Measurements from ENCODE around the gene IFI27L1.
"Not testable (repeated sequence)": the region's sequence is repeated elsewhere in the genome, so short reads cannot be mapped to it uniquely, and the experiment has no call there.

The IFI27L1 gene

GRCh38 chr14:94054401-94054800 lies 26.7 kb upstream of the IFI27L1 start:
- no peak for TF ChIP-seq GATA1 (IDR thresholded peaks at IDR 0.05; ENCODE audit: low read depth, low read length)
- no peak for TF ChIP-seq POLR2A (IDR thresholded peaks at IDR 0.05; ENCODE audit: low read length)
- no peak for DNase-seq

- TF ChIP-seq GATA1 (IDR thresholded peaks at IDR 0.05; ENCODE audit: low read depth, low read length) (no peak), POLR2A (IDR thresholded peaks at IDR 0.05; ENCODE audit: low read length) (no peak)
- no peak for DNase-seq
Measured at GRCh38 chr14:94054936-94055335, 26.2 kb upstream of the IFI27L1 start.

GRCh38 chr14:94056579-94057308 lies 24.4 kb upstream of the IFI27L1 start:
- TF ChIP-seq POLR2A (IDR thresholded peaks at IDR 0.05; ENCODE audit: low read length) (no peak), GATA1 (IDR thresholded peaks at IDR 0.05; ENCODE audit: low read depth, low read length) (no peak)
- DNase-seq: peak; percentile 31 to 34

- TF ChIP-seq GATA1 (IDR thresholded peaks at IDR 0.05; ENCODE audit: low read depth, low read length) (no peak), POLR2A (IDR thresholded peaks at IDR 0.05; ENCODE audit: low read length) (no peak)
- peak in 1 of 2 experiments; percentile 18 for DNase-seq
Measured at GRCh38 chr14:94058128-94058673, 22.9 kb upstream of the IFI27L1 start.

- TF ChIP-seq POLR2A (IDR thresholded peaks at IDR 0.05; ENCODE audit: low read length) (no peak), GATA1 (IDR thresholded peaks at IDR 0.05; ENCODE audit: low read depth, low read length) (no peak)
- no peak for DNase-seq
Measured at GRCh38 chr14:94058674-94059138, 22.4 kb upstream of the IFI27L1 start.

GRCh38 chr14:94059998-94060397 lies 21.1 kb upstream of the IFI27L1 start:
- no peak for DNase-seq
- no peak for TF ChIP-seq POLR2A (IDR thresholded peaks at IDR 0.05; ENCODE audit: low read length)
- no peak for TF ChIP-seq GATA1 (IDR thresholded peaks at IDR 0.05; ENCODE audit: low read depth, low read length)

GRCh38 chr14:94062344-94062940 lies 18.7 kb upstream of the IFI27L1 start:
- DNase-seq: no peak
- TF ChIP-seq GATA1 (IDR thresholded peaks at IDR 0.05; ENCODE audit: low read depth, low read length) (no peak), POLR2A (IDR thresholded peaks at IDR 0.05; ENCODE audit: low read length) (no peak)

GRCh38 chr14:94066089-94066676 lies 14.9 kb upstream of the IFI27L1 start:
- DNase-seq: no peak
- TF ChIP-seq POLR2A (IDR thresholded peaks at IDR 0.05; ENCODE audit: low read length) (no peak), GATA1 (IDR thresholded peaks at IDR 0.05; ENCODE audit: low read depth, low read length) (no peak)

- not testable (repeated sequence) for DNase-seq
Measured at GRCh38 chr14:94072076-94072475, 9.0 kb upstream of the IFI27L1 start.

- DNase-seq: no peak
- TF ChIP-seq GATA1 (IDR thresholded peaks at IDR 0.05; ENCODE audit: low read depth, low read length) (no peak), POLR2A (IDR thresholded peaks at IDR 0.05; ENCODE audit: low read length) (no peak)
Measured at GRCh38 chr14:94074534-94074933, 6.6 kb upstream of the IFI27L1 start.

GRCh38 chr14:94075008-94075407 lies 6.1 kb upstream of the IFI27L1 start:
- TF ChIP-seq POLR2A (IDR thresholded peaks at IDR 0.05; ENCODE audit: low read length) (no peak), GATA1 (IDR thresholded peaks at IDR 0.05; ENCODE audit: low read depth, low read length) (no peak)
- DNase-seq: no peak

GRCh38 chr14:94077111-94077821 lies 3.8 kb upstream of the IFI27L1 start:
- DNase-seq: peak in 1 of 2 experiments; percentile 15
- TF ChIP-seq POLR2A (IDR thresholded peaks at IDR 0.05; ENCODE audit: low read length): no peak
- TF ChIP-seq GATA1 (IDR thresholded peaks at IDR 0.05; ENCODE audit: low read depth, low read length): no peak

GRCh38 chr14:94077823-94078222 lies 3.3 kb upstream of the IFI27L1 start:
- DNase-seq: no peak
- TF ChIP-seq GATA1 (IDR thresholded peaks at IDR 0.05; ENCODE audit: low read depth, low read length) (no peak), POLR2A (IDR thresholded peaks at IDR 0.05; ENCODE audit: low read length) (no peak)

Measured in erythroblast (primary cell).